GM21786 (cell line): ENCODE data around the gene UBR4.
"Not testable (repeated sequence)": the region's sequence is repeated elsewhere in the genome, so short reads cannot be mapped to it uniquely, and the experiment has no call there.

Experiments used
- ATAC-seq: cut with Tn5 transposase; IDR thresholded peaks from one replicate; pipeline ENCODE4 v1.9.1; 2021; ENCODE audit not compliant: unreplicated experiment

UBR4 gene

GRCh38 chr1:19220080-19220846 is 10.2 kb upstream of the UBR4 start:
- no peak for ATAC-seq

GRCh38 chr1:19219451-19219850 is 9.4 kb upstream of the UBR4 start:
- no peak for ATAC-seq

GRCh38 chr1:19216585-19216984 is 6.5 kb upstream of the UBR4 start:
- not testable (repeated sequence) for ATAC-seq

GRCh38 chr1:19213580-19213979 is 3.5 kb upstream of the UBR4 start:
- ATAC-seq = no peak

GRCh38 chr1:19212167-19212566 is 2.1 kb upstream of the UBR4 start:
- ATAC-seq = no peak

- ATAC-seq = no peak
Measured at GRCh38 chr1:19210772-19211549, 895 bp upstream of the UBR4 start.

- ATAC-seq = peak; percentile 43
Measured at GRCh38 chr1:19209439-19209989, 552 bp downstream of the UBR4 start.

- no peak for ATAC-seq
Measured at GRCh38 chr1:19208710-19209438, 1.2 kb downstream of the UBR4 start.

- ATAC-seq = no peak
Measured at GRCh38 chr1:19206947-19207346, 3.1 kb downstream of the UBR4 start.

- ATAC-seq = no peak
Measured at GRCh38 chr1:19205845-19206244, 4.2 kb downstream of the UBR4 start.

GRCh38 chr1:19205403-19205802 is 4.7 kb downstream of the UBR4 start:
- ATAC-seq = no peak

- ATAC-seq = no peak
Measured at GRCh38 chr1:19204446-19205266, 5.4 kb downstream of the UBR4 start.

GRCh38 chr1:19203440-19203839 is 6.6 kb downstream of the UBR4 start:
- no peak for ATAC-seq

- no peak for ATAC-seq
Measured at GRCh38 chr1:19202396-19202795, 7.7 kb downstream of the UBR4 start.

GRCh38 chr1:19199969-19200604 is 10.0 kb downstream of the UBR4 start:
- ATAC-seq = no peak

GRCh38 chr1:19199329-19199968 is 10.6 kb downstream of the UBR4 start:
- ATAC-seq = no peak

- ATAC-seq = no peak
Measured at GRCh38 chr1:19198820-19199219, 11.2 kb downstream of the UBR4 start.

GRCh38 chr1:19197845-19198244 is 12.2 kb downstream of the UBR4 start:
- no peak for ATAC-seq

GRCh38 chr1:19196331-19196730 is 13.7 kb downstream of the UBR4 start:
- ATAC-seq = no peak

GRCh38 chr1:19193004-19193403 is 17.1 kb downstream of the UBR4 start:
- ATAC-seq = no peak
